Measurements from ENCODE around the gene FLRT1.

The FLRT1 gene

DNA sequence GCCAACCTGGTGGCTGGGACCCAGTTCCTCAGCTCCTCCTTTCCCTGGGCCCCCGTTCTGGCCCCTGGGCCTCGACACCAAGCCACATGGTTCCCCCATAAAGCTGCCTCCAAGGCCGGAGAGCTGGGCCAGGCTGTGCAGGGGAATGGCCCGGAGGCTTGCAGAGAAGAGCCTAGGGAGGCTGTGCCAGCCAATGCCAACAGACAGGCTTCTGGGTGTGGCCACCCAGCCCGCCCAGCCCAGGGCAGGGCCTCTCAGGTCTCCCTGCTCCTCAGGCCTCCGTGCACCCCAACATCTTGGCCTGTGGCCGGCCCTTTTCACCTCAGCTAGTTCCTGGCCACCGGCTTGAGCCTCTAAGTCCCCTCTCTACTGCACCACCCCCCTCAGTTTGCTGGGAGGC lies 17.4 kb upstream of the FLRT1 start:
- Histone ChIP-seq H3K4me3 (ENCODE audit: low read depth, low read length) (no peak overlapping the region), H3K27ac (no peak overlapping the region), H3K36me3 (no peaks in the 10 kb centered on the region), H3K9me3 (ENCODE audit: severe bottlenecking) (no peaks in the 10 kb centered on the region), H3K27me3 (ENCODE audit: insufficient read depth, low read depth, severe bottlenecking) (no peaks in the 10 kb centered on the region)
- DNase-seq: no peak
- TF ChIP-seq, protein P1, sequence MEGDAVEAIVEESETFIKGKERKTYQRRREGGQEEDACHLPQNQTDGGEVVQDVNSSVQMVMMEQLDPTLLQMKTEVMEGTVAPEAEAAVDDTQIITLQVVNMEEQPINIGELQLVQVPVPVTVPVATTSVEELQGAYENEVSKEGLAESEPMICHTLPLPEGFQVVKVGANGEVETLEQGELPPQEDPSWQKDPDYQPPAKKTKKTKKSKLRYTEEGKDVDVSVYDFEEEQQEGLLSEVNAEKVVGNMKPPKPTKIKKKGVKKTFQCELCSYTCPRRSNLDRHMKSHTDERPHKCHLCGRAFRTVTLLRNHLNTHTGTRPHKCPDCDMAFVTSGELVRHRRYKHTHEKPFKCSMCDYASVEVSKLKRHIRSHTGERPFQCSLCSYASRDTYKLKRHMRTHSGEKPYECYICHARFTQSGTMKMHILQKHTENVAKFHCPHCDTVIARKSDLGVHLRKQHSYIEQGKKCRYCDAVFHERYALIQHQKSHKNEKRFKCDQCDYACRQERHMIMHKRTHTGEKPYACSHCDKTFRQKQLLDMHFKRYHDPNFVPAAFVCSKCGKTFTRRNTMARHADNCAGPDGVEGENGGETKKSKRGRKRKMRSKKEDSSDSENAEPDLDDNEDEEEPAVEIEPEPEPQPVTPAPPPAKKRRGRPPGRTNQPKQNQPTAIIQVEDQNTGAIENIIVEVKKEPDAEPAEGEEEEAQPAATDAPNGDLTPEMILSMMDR (IDR thresholded peaks at IDR 0.05; ENCODE audit: low read depth, low read length): no peak

GRCh38 chr11:64019106-64020037 lies 16.4 kb upstream of the FLRT1 start:
- no peaks in the 10 kb centered on the region for H3K36me3 ChIP-seq
- H3K27me3 ChIP-seq (ENCODE audit: insufficient read depth, low read depth, severe bottlenecking): no peaks in the 10 kb centered on the region
- TF ChIP-seq, protein P1 (IDR thresholded peaks at IDR 0.05; ENCODE audit: low read depth, low read length): no peak
- no peaks in the 10 kb centered on the region for H3K9me3 ChIP-seq (ENCODE audit: severe bottlenecking)
- H3K27ac ChIP-seq: no peak overlapping the region
- no peak for DNase-seq
- no peak overlapping the region for H3K4me3 ChIP-seq (ENCODE audit: low read depth, low read length)

GRCh38 chr11:64020976-64021756 lies 14.6 kb upstream of the FLRT1 start:
- H3K36me3 ChIP-seq: no peaks in the 10 kb centered on the region
- TF ChIP-seq, protein P1 (IDR thresholded peaks at IDR 0.05; ENCODE audit: low read depth, low read length): no peak
- no peak for DNase-seq
- no peaks in the 10 kb centered on the region for H3K9me3 ChIP-seq (ENCODE audit: severe bottlenecking)
- H3K27ac ChIP-seq: no peak overlapping the region
- H3K4me3 ChIP-seq (ENCODE audit: low read depth, low read length): no peak overlapping the region
- H3K27me3 ChIP-seq (ENCODE audit: insufficient read depth, low read depth, severe bottlenecking): no peaks in the 10 kb centered on the region

DNA sequence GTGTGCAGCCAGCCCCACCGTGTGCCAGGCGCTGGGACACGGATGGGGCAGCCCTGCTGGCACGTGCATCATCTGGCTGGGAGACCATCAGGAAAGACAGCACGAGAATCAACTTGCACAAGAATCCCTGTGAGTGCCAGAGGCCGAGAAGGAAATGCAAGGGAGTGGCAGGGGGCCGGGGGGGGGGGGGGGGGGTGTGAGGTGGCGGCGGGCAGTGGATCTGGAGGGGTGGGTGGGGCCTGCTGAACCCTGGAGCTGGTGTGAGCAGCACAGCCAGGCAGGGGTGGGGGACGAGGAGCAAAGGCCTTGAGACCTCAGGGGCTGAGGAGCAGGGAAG lies 14.0 kb upstream of the FLRT1 start:
- Histone ChIP-seq H3K4me3 (ENCODE audit: low read depth, low read length) (no peak overlapping the region), H3K27ac (no peak overlapping the region), H3K27me3 (ENCODE audit: insufficient read depth, low read depth, severe bottlenecking) (no peaks in the 10 kb centered on the region), H3K9me3 (ENCODE audit: severe bottlenecking) (no peaks in the 10 kb centered on the region), H3K36me3 (no peaks in the 10 kb centered on the region)
- no peak for DNase-seq
- TF ChIP-seq, protein P1 (IDR thresholded peaks at IDR 0.05; ENCODE audit: low read depth, low read length): no peak

DNA sequence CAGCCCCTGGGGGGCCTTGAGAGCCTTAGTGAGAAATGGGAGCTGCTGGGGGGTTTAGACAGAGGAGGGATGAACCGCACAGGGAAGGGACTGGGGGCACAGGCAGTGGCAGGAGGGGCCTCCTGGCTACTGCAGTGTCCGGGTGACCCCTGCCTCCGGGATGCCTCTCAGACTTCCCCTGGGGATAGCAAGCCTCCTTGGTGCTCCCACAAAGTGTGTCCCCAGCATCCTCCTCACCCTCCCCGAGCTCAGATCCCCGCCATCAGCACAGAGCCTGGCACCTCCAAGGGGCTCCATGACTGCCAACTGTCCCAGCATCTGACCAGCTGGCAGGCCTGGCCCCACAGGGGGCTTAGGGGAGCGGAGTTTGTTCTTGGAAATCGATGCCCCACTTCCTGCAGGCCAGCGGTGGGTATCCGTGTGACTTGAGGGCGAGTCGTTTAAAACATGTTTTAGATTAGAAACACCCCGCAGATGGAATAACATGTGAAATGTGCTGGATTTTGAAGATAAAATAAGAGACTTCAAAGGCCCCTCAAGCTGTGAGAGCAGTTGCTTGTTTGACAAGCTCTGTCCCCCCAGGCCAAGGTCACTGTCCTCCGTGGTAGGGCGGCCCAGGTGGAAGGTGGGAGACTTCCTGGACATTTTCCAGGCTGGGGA lies 13.5 kb upstream of the FLRT1 start:
- no peaks in the 10 kb centered on the region for H3K9me3 ChIP-seq (ENCODE audit: severe bottlenecking)
- no peaks in the 10 kb centered on the region for H3K36me3 ChIP-seq
- H3K4me3 ChIP-seq (ENCODE audit: low read depth, low read length): no peak overlapping the region
- TF ChIP-seq, protein P1 (IDR thresholded peaks at IDR 0.05; ENCODE audit: low read depth, low read length): no peak
- H3K27ac ChIP-seq: no peak overlapping the region
- no peaks in the 10 kb centered on the region for H3K27me3 ChIP-seq (ENCODE audit: insufficient read depth, low read depth, severe bottlenecking)
- no peak for DNase-seq
